H1 (cell line): ENCODE data around the gene PLCB1. TPM values are rescaled to one million over a fixed set of nuclear protein-coding genes. Genes with fewer than 3 reads are reported as not detected.

Source experiments
- CTCF ChIA-PET: fragments of 300-600 bp; sonication (Branson Sonifier 250); formaldehyde crosslinking; loops from one replicate; lab custom pipeline; 2021; ENCODE audit not compliant: partially characterized antibody; lab: Charles Lee
- POLR2A ChIA-PET: fragments of 300-600 bp; sonication (Branson Sonifier 250); formaldehyde crosslinking; loops from one replicate; lab custom pipeline; 2021; ENCODE audit warnings: inconsistent platforms; ENCODE audit not compliant: partially characterized antibody; lab: Charles Lee
- DNase-seq, 2 experiments: peaks; one replicate each; pipeline versions ENCODE4 v3.0.0 to v3.0.0-alpha.2; 2010 to 2022; ENCODE audit warnings: low spot score in 2 of 2, low read depth in 1 of 2, mixed read lengths in 1 of 2
- FAIRE-seq: peaks from 2 replicates; lab custom pipeline; 2011; peaks lifted over from hg19 to GRCh38; lab: Jason Lieb, UNC
- H2AFZ ChIP-seq: 2 replicates; pipeline ENCODE4 v1.8.1; 2012; ENCODE audit warnings: low read length, inconsistent platforms
- H2AK5ac ChIP-seq: 2 replicates; pipeline ENCODE4 v1.6.1; 2013; ENCODE audit warnings: low read depth, low read length
- H2BK120ac ChIP-seq: replicated peaks from 2 replicates; pipeline ENCODE3; 2013; ENCODE audit warnings: low read depth, low read length, inconsistent platforms
- H2BK12ac ChIP-seq: 2 replicates; pipeline ENCODE4 v1.6.1; 2013; ENCODE audit warnings: low read depth, low read length
- H2BK15ac ChIP-seq: 2 replicates; pipeline ENCODE4 v1.6.1; 2013; ENCODE audit warnings: low read length
- H2BK20ac ChIP-seq: 2 replicates; pipeline ENCODE4 v1.6.1; 2013; ENCODE audit warnings: low read length
- H2BK5ac ChIP-seq: 2 replicates; pipeline ENCODE4 v1.6.1; 2013; ENCODE audit warnings: low read depth, low read length
- H3K14ac ChIP-seq: 2 replicates; pipeline ENCODE4 v1.6.1; 2013; ENCODE audit warnings: inconsistent platforms; ENCODE audit not compliant: insufficient read length
- H3K18ac ChIP-seq: 2 replicates; pipeline ENCODE4 v1.6.1; 2013; ENCODE audit warnings: low read length; ENCODE audit errors: extremely low read depth
- H3K23ac ChIP-seq: 2 replicates; pipeline ENCODE4 v1.6.1; 2013; ENCODE audit warnings: inconsistent platforms; ENCODE audit not compliant: insufficient read length
- H3K23me2 ChIP-seq: 2 replicates; pipeline ENCODE4 v1.6.1; 2013; ENCODE audit warnings: low read depth, low read length
- H3K27ac ChIP-seq: 2 replicates; pipeline ENCODE4 v1.6.1; 2011; ENCODE audit warnings: low read depth, low read length, inconsistent platforms
- H3K27me3 ChIP-seq, 4 experiments: replicated peaks in 1 of 4; 1 replicate in 1 of 4; 2 replicates in 3 of 4; pipeline versions ENCODE4 v1.6.1 to v1.8.1; 2011 to 2013; ENCODE audit warnings: low read length in 3 of 4, mild to moderate bottlenecking in 3 of 4, inconsistent platforms in 2 of 4, mixed read lengths in 2 of 4, moderate library complexity in 1 of 4; ENCODE audit not compliant: control insufficient read depth in 3 of 4, insufficient read depth in 3 of 4; ENCODE audit errors: extremely low read depth in 1 of 4
- H3K36me3 ChIP-seq, 4 experiments: 2 replicates each; pipeline versions ENCODE4 v1.6.1 to v1.8.1; 2011 to 2013; ENCODE audit warnings: mild to moderate bottlenecking in 4 of 4, low read length in 3 of 4, moderate library complexity in 2 of 4, control low read depth in 1 of 4, inconsistent platforms in 1 of 4; ENCODE audit not compliant: insufficient read depth in 4 of 4, control insufficient read depth in 2 of 4
- H3K4ac ChIP-seq: replicated peaks from 2 replicates; pipeline ENCODE3; 2013; ENCODE audit warnings: low read length, low read depth, mixed read lengths, inconsistent platforms; ENCODE audit not compliant: insufficient read length
- H3K4me1 ChIP-seq, 4 experiments: replicated peaks in 1 of 4; 1 replicate in 1 of 4; 2 replicates in 3 of 4; pipeline versions ENCODE4 v1.6.1 to v1.8.1; 2011 to 2013; ENCODE audit warnings: low read length in 3 of 4, inconsistent platforms in 2 of 4, mixed read lengths in 1 of 4; ENCODE audit not compliant: insufficient read depth in 4 of 4, control insufficient read depth in 3 of 4
- H3K4me2 ChIP-seq, 2 experiments: 2 replicates each; pipeline versions ENCODE4 v1.6.1 to v1.8.1; 2011 to 2013; ENCODE audit warnings: low read depth in 2 of 2, low read length in 2 of 2, control low read depth in 1 of 2, inconsistent platforms in 1 of 2, mild to moderate bottlenecking in 1 of 2; ENCODE audit not compliant: insufficient read depth in 1 of 2
- H3K4me3 ChIP-seq, 4 experiments: fragments of 200-600, 300-600 bp in 1 of 4; sonication (generic), shearing (Covaris generic), sonication (Bioruptor Twin) in 1 of 4; 2 replicates each; pipeline versions ENCODE4 v1.5.1 to v1.8.1; 2011 to 2016; ENCODE audit warnings: low read length in 4 of 4, low read depth in 3 of 4, control low read depth in 2 of 4, inconsistent platforms in 2 of 4, mild to moderate bottlenecking in 2 of 4, mixed read lengths in 1 of 4, moderate library complexity in 1 of 4; ENCODE audit not compliant: insufficient read depth in 2 of 4; ENCODE audit errors: extremely low read depth in 1 of 4
- H3K56ac ChIP-seq: replicated peaks from 2 replicates; pipeline ENCODE3; 2013; ENCODE audit warnings: low read depth, mild to moderate bottlenecking, mixed read lengths, low read length, inconsistent platforms; ENCODE audit not compliant: insufficient read length
- H3K79me1 ChIP-seq: 2 replicates; pipeline ENCODE4 v1.6.1; 2013; ENCODE audit warnings: low read depth, low read length, control low read depth
- H3K79me2 ChIP-seq, 2 experiments: 2 replicates each; pipeline versions ENCODE4 v1.6.1 to v1.8.1; 2012 to 2013; ENCODE audit warnings: low read length in 2 of 2, mild to moderate bottlenecking in 2 of 2, inconsistent platforms in 1 of 2; ENCODE audit not compliant: insufficient read depth in 2 of 2, control insufficient read depth in 1 of 2
- H3K9ac ChIP-seq, 4 experiments: replicated peaks in 1 of 4; 1 replicate in 1 of 4; 2 replicates in 3 of 4; pipeline versions ENCODE4 v1.6.1 to v1.8.1; 2011 to 2013; ENCODE audit warnings: low read depth in 3 of 4, low read length in 3 of 4, control low read depth in 2 of 4, mild to moderate bottlenecking in 2 of 4, moderate library complexity in 2 of 4, inconsistent platforms in 1 of 4; ENCODE audit errors: extremely low read depth in 1 of 4
- H3K9me3 ChIP-seq, 2 experiments: 2 replicates each; pipeline versions ENCODE4 v1.6.1 to v1.8.1; 2012 to 2013; ENCODE audit warnings: mild to moderate bottlenecking in 2 of 2, moderate library complexity in 2 of 2, control low read depth in 1 of 2, inconsistent platforms in 1 of 2, low read depth in 1 of 2, low read length in 1 of 2, mixed read lengths in 1 of 2; ENCODE audit not compliant: insufficient read depth in 2 of 2
- H4K20me1 ChIP-seq, 2 experiments: replicated peaks in 1 of 2; 2 replicates each; pipeline versions ENCODE3 to v1.8.1; 2011 to 2013; ENCODE audit warnings: inconsistent platforms in 2 of 2, low read length in 2 of 2, mild to moderate bottlenecking in 1 of 2; ENCODE audit not compliant: insufficient read depth in 2 of 2, control insufficient read depth in 1 of 2
- H4K5ac ChIP-seq: 2 replicates; pipeline ENCODE4 v1.6.1; 2013; ENCODE audit warnings: low read length, low read depth, mixed read lengths, inconsistent platforms; ENCODE audit not compliant: insufficient read length
- H4K8ac ChIP-seq: 2 replicates; pipeline ENCODE4 v1.8.0; 2013; ENCODE audit warnings: mild to moderate bottlenecking, moderate library complexity, low read length, inconsistent platforms; ENCODE audit not compliant: insufficient read depth; ENCODE audit errors: extremely low read depth
- H4K91ac ChIP-seq: replicated peaks from 2 replicates; pipeline ENCODE3; 2013; ENCODE audit warnings: low read length, mixed read lengths, inconsistent platforms; ENCODE audit not compliant: insufficient read length
- BCL11A ChIP-seq, 2 experiments: IDR thresholded peaks; one replicate each; pipeline ENCODE4 v1.6.1; 2011; ENCODE audit warnings: low read depth in 2 of 2, low read length in 2 of 2, mild to moderate bottlenecking in 2 of 2
- CBX5 ChIP-seq: fragments of 300-800, 300-1000 bp; sonication (generic); IDR thresholded peaks from 2 replicates; pipeline ENCODE4 v1.7.1; 2016; ENCODE audit warnings: antibody characterized with exemption, low read length, low read depth
- EZH2 ChIP-seq: fragments of 200-600 bp; sonication (generic); IDR thresholded peaks from 2 replicates; pipeline ENCODE4 v1.7.1; 2012; ENCODE audit warnings: low read depth, mild to moderate bottlenecking, moderate library complexity, low read length, inconsistent platforms; ENCODE audit not compliant: severe bottlenecking
- POLR2A ChIP-seq, 2 experiments: IDR thresholded peaks; 1 replicate in 1 of 2; 2 replicates in 1 of 2; pipeline ENCODE4 v1.6.1; 2011; ENCODE audit warnings: low read depth in 2 of 2, low read length in 2 of 2, mild to moderate bottlenecking in 2 of 2; ENCODE audit errors: control extremely low read depth in 1 of 2
- RNF2 ChIP-seq: fragments of 200-900, 300-1000 bp; sonication (generic); IDR thresholded peaks from 2 replicates; pipeline ENCODE4 v1.7.1; 2016; ENCODE audit warnings: borderline replicate concordance, low read depth, mild to moderate bottlenecking, antibody characterized with exemption, low read length; ENCODE audit not compliant: poor library complexity, severe bottlenecking; ENCODE audit errors: missing control alignments
- RXRA ChIP-seq: IDR thresholded peaks from 2 replicates; pipeline ENCODE4 v1.6.1; 2011; ENCODE audit warnings: low read depth, mild to moderate bottlenecking, low read length, moderate library complexity; ENCODE audit not compliant: insufficient read depth
- SAP30 ChIP-seq: fragments of 300-600 bp; sonication (generic); IDR thresholded peaks from 2 replicates; pipeline ENCODE4 v1.7.1; 2012; ENCODE audit warnings: low read length, moderate library complexity, mild to moderate bottlenecking, inconsistent platforms; ENCODE audit not compliant: insufficient read depth, insufficient replicate concordance
- SIX5 ChIP-seq: IDR thresholded peaks from 2 replicates; pipeline ENCODE4 v1.6.1; 2011; ENCODE audit warnings: mild to moderate bottlenecking, low read depth, low read length
- TEAD4 ChIP-seq: IDR thresholded peaks from 2 replicates; pipeline ENCODE4 v1.6.1; 2012; ENCODE audit warnings: low read depth, low read length, inconsistent platforms, mixed read lengths
- WGBS, 2 experiments: shearing (Covaris generic) in 1 of 2; methylation state at CpG; one replicate each; pipeline versions ENCODE4 v1.1.6 to v1.1.7; 2013 to 2015; ENCODE audit warnings: low lambda C conversion rate in 2 of 2, mixed read lengths in 2 of 2, inconsistent platforms in 1 of 2, low coverage in 1 of 2, missing lambda C conversion rate in 1 of 2; ENCODE audit not compliant: insufficient replicate concordance in 2 of 2, insufficient coverage in 1 of 2, insufficient read length in 1 of 2; ENCODE audit errors: extremely low coverage in 1 of 2, missing lambda C conversion rate in 1 of 2; 5-methylcytosine and 5-hydroxymethylcytosine counted together
- polyA plus RNA-seq, 7 experiments: library from polyadenylated mRNA; depleted of rRNA in 3 of 7; stranded (reverse) in 5 of 7; unstranded in 2 of 7; fragments of >200 nt in 5 of 7; fragments of 200-250 nt in 2 of 7; gene quantifications; 1 replicate in 5 of 7; 2 replicates in 1 of 7; 4 replicates in 1 of 7; pipeline versions ENCODE4 v1.2.1 to v1.2.3, GENCODE V29; 2011 to 2013; ENCODE audit warnings: missing spikeins in 2 of 7, mixed read lengths in 2 of 7
- total RNA-seq: library from RNA; stranded (reverse); fragmentation: NEBNext Ultra II Directional; extraction: Animal tissue kit (Norgen Biotek cat#: 25700); gene quantifications from 2 replicates; pipeline ENCODE4 v1.2.1, GENCODE V29; 2021
- TF ChIP-seq, protein P1 (sequence below): IDR thresholded peaks from 2 replicates; pipeline ENCODE4 v1.6.1; 2012; ENCODE audit warnings: low read length, inconsistent platforms
- TF ChIP-seq, protein P2 (sequence below): IDR thresholded peaks from 2 replicates; pipeline ENCODE4 v1.6.1; 2012; ENCODE audit warnings: inconsistent platforms

Gene PLCB1
- total and polyA plus RNA-seq, 2 of the 8 experiments (the other 6 are each of a cell fraction or from before 2014, with no cell fraction given): 2.6 to 9.1 TPM

DNA sequence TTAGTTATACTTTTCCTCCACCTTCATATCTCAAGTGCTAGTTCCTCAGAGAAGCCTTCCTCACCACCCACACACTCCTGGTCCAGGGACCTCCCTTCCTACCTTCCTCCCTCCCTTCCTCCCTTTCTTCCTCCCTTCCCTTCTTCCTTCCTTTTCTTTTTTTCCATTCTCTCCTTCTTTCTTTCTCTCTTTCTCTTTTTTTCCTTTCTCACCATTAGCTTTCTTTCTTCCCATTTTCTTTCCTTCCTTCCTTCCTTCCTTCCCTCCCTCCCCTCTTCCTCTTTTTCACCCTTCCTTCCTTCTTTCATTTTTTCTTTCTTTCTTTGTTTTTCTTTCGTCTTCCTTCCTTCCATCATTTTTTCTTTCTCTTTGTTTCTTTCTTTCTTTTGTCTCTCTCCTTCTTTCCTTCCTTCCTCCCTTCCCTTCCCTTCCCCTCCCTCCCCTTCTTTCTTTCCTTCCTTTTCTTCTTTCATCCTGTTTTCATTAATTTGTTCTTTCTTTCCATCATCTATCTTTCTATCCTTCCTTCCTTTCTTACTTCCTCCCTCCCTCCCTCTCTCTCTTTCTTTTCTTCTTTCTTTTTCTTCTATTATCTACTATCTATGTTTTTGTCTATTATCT lies 416.0 kb downstream of the PLCB1 start:
- H3K9me3 ChIP-seq: no peaks in the 10 kb centered on the region
- no peaks in the 10 kb centered on the region for H3K23me2 ChIP-seq
- no peaks in the 10 kb centered on the region for H3K79me2 ChIP-seq
- DNase-seq (no peak), FAIRE-seq (no peak)
- H2AFZ ChIP-seq: no peak overlapping the region
- H2AK5ac ChIP-seq: no peak overlapping the region; the same call in 1 of the 2 replicates
- CTCF ChIA-PET: interaction anchor here (2.7 kb wide), 1 partner anchor 12 kb away, joined by 19 read pairs; no protein-coding TSS in a partner anchor
- no peak overlapping the region for H4K91ac ChIP-seq
- no peak overlapping the region for H3K18ac ChIP-seq
- no peak overlapping the region for H2BK12ac ChIP-seq
- H3K4me1 ChIP-seq: no peaks in the 10 kb centered on the region
- no peak overlapping the region for H3K14ac ChIP-seq
- no peak overlapping the region for H4K5ac ChIP-seq
- H3K56ac ChIP-seq: no peak overlapping the region
- H3K36me3 ChIP-seq: no peaks in the 10 kb centered on the region
- no peak overlapping the region for H2BK20ac ChIP-seq
- H2BK120ac ChIP-seq: no peak overlapping the region
- no peaks in the 10 kb centered on the region for H3K79me1 ChIP-seq
- POLR2A ChIA-PET: no interaction called here
- H4K20me1 ChIP-seq: no peaks in the 10 kb centered on the region
- H4K8ac ChIP-seq: no peak overlapping the region
- H3K27ac ChIP-seq: no peak overlapping the region
- no peaks in the 10 kb centered on the region for H3K27me3 ChIP-seq
- H2BK15ac ChIP-seq: no peak overlapping the region
- H3K4me3 ChIP-seq: no peak overlapping the region
- no peak overlapping the region for H3K4me2 ChIP-seq
- H3K9ac ChIP-seq: no peak overlapping the region
- WGBS, 2 experiments: 86% methylated on average over 1 of the region's 1 CpG; no CpG with 5 or more reads in 1 of the 2 experiments
- no peak overlapping the region for H2BK5ac ChIP-seq
- no peak overlapping the region for H3K4ac ChIP-seq
- H3K23ac ChIP-seq: no peak overlapping the region
- TF ChIP-seq EZH2 (no peak), CBX5 (no peak), SAP30 (no peak), RNF2 (no peak), RXRA (no peak), SIX5 (no peak), BCL11A (IDR thresholded peaks at IDR 0.05; ENCODE audit: low read depth in 2 of 2, low read length in 2 of 2) (no peak), TEAD4 (no peak), POLR2A (IDR thresholded peaks at IDR 0.05; ENCODE audit: control extremely low read depth in 1 of 2, low read depth in 2 of 2, low read length in 2 of 2) (no peak)
- TF ChIP-seq, protein P1, sequence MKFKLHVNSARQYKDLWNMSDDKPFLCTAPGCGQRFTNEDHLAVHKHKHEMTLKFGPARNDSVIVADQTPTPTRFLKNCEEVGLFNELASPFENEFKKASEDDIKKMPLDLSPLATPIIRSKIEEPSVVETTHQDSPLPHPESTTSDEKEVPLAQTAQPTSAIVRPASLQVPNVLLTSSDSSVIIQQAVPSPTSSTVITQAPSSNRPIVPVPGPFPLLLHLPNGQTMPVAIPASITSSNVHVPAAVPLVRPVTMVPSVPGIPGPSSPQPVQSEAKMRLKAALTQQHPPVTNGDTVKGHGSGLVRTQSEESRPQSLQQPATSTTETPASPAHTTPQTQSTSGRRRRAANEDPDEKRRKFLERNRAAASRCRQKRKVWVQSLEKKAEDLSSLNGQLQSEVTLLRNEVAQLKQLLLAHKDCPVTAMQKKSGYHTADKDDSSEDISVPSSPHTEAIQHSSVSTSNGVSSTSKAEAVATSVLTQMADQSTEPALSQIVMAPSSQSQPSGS: no peak
- TF ChIP-seq, protein P2, sequence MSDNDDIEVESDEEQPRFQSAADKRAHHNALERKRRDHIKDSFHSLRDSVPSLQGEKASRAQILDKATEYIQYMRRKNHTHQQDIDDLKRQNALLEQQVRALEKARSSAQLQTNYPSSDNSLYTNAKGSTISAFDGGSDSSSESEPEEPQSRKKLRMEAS: no peak
